Measurements from ENCODE around the gene TRIM41. TPM values are rescaled to one million over a fixed set of nuclear protein-coding genes. Genes with fewer than 3 reads are reported as not detected.

Gene TRIM41
- total and polyA plus RNA-seq, 2 experiments from 2014 or later, result 6.2 to 8.7 TPM

GRCh38 chr5:181229996-181230395 is 6.9 kb downstream of the TRIM41 start:
- no peak for DNase-seq (ENCODE audit: low spot score)
- H3K4me3 ChIP-seq, result no peak overlapping the region
- no peak overlapping the region for H3K4me2 ChIP-seq
- peaks cover 6% of the 10 kb centered on the region; the same call in 1 of the 2 replicates for H3F3A ChIP-seq (replicated peaks; ENCODE audit: low read depth)
- H4K20me1 ChIP-seq (replicated peaks; ENCODE audit: insufficient read depth), result no peaks in the 10 kb centered on the region; the same call in 1 of the 2 replicates
- Mint-ChIP-seq H3K9me3 (peaks cover 4% of the 10 kb centered on the region; the same call in 1 of the 3 replicates), H3K27ac (no peak overlapping the region; the same call in 1 of the 2 replicates), H3K4me3 (no peak overlapping the region; the same call in 2 of the 3 replicates), H3K27me3 (ENCODE audit: insufficient read depth, low read depth, poor library complexity) (peaks cover 18% of the 10 kb centered on the region), H3K36me3 (ENCODE audit: low read depth) (peaks cover 46% of the 10 kb centered on the region), H3K4me1 (peaks cover 5% of the 10 kb centered on the region; the same call in 2 of the 3 replicates)
- no peaks in the 10 kb centered on the region for H3K9me2 ChIP-seq (ENCODE audit: insufficient read depth)
- no peaks in the 10 kb centered on the region for H3K27me3 ChIP-seq (ENCODE audit: insufficient read depth)
- peaks cover 14% of the 10 kb centered on the region for H3K36me3 ChIP-seq (ENCODE audit: insufficient read depth)
- H3K27ac ChIP-seq (ENCODE audit: low read depth), result no peak overlapping the region
- no peak for TF ChIP-seq ZNF114 (CRISPR knock-in tag; IDR thresholded peaks at IDR 0.05)
- TF ChIP-seq STAT1 (IDR thresholded peaks at IDR 0.05; ENCODE audit: unreplicated experiment), result no peak
- no peak for TF ChIP-seq CTCF (conservative IDR thresholded peaks at IDR 0.05; ENCODE audit: low read depth in 2 of 2)
- no peak for TF ChIP-seq NANOG (IDR thresholded peaks at IDR 0.05; ENCODE audit: borderline replicate concordance)
- H2AFZ ChIP-seq, result no peak overlapping the region
- H3K4me1 ChIP-seq (ENCODE audit: insufficient read depth), result no peaks in the 10 kb centered on the region; the same call in 1 of the 2 replicates
- ATAC-seq, result no peak
- peaks cover 17% of the 10 kb centered on the region for H3K79me2 ChIP-seq (replicated peaks; ENCODE audit: insufficient read depth)

GRCh38 chr5:181230551-181230950 is 7.5 kb downstream of the TRIM41 start:
- Histone ChIP-seq H3K9me2 (ENCODE audit: insufficient read depth) (no peaks in the 10 kb centered on the region), H3K27ac (ENCODE audit: low read depth) (no peak overlapping the region), H3K4me1 (ENCODE audit: insufficient read depth) (no peaks in the 10 kb centered on the region; the same call in 1 of the 2 replicates), H4K20me1 (replicated peaks; ENCODE audit: insufficient read depth) (no peaks in the 10 kb centered on the region; the same call in 1 of the 2 replicates), H3K79me2 (replicated peaks; ENCODE audit: insufficient read depth) (peaks cover 12% of the 10 kb centered on the region), H3K4me3 (no peak overlapping the region), H3K27me3 (ENCODE audit: insufficient read depth) (no peaks in the 10 kb centered on the region), H2AFZ (no peak overlapping the region), H3K36me3 (ENCODE audit: insufficient read depth) (peaks cover 11% of the 10 kb centered on the region), H3F3A (replicated peaks; ENCODE audit: low read depth) (peaks cover 12% of the 10 kb centered on the region), H3K4me2 (no peak overlapping the region)
- H3K9me3 Mint-ChIP-seq, result peaks cover 6% of the 10 kb centered on the region; the same call in 1 of the 3 replicates
- peaks cover 10% of the 10 kb centered on the region for H3K4me1 Mint-ChIP-seq
- H3K27ac Mint-ChIP-seq, result no peak overlapping the region
- H3K27me3 Mint-ChIP-seq (ENCODE audit: insufficient read depth, low read depth, poor library complexity), result peaks cover 24% of the 10 kb centered on the region
- peaks cover 52% of the 10 kb centered on the region for H3K36me3 Mint-ChIP-seq (ENCODE audit: low read depth)
- no peak overlapping the region for H3K4me3 Mint-ChIP-seq
- no peak for DNase-seq (ENCODE audit: low spot score)
- ATAC-seq, result no peak
- TF ChIP-seq ZNF114 (CRISPR knock-in tag; IDR thresholded peaks at IDR 0.05) (no peak), CTCF (conservative IDR thresholded peaks at IDR 0.05; ENCODE audit: low read depth in 2 of 2) (no peak), JUNB (IDR thresholded peaks at IDR 0.05; ENCODE audit: unreplicated experiment) (no peak), ZNF331 (CRISPR knock-in tag; IDR thresholded peaks at IDR 0.05; ENCODE audit: low read depth) (no peak), CREB1 (CRISPR knock-in tag; IDR thresholded peaks at IDR 0.05; ENCODE audit: low read depth) (no peak), POLR2AphosphoS5 (IDR thresholded peaks at IDR 0.05; ENCODE audit: low read depth) (no peak), ETS1 (IDR thresholded peaks at IDR 0.05) (no peak), NANOG (IDR thresholded peaks at IDR 0.05; ENCODE audit: borderline replicate concordance) (no peak), EZH2phosphoT487 (IDR thresholded peaks at IDR 0.05; ENCODE audit: unreplicated experiment) (no peak), EZH2 (IDR thresholded peaks at IDR 0.05; ENCODE audit: low read depth, unreplicated experiment) (no peak)

Data from GM23338 (cell line).